SHP77 treated with DMSO at 0.1 percent for 48 hours (cell line): ENCODE data around the gene GPR89A.
"Not testable (repeated sequence)": the region's sequence is repeated elsewhere in the genome, so short reads cannot be mapped to it uniquely, and the experiment has no call there.

Experiments
- DNase-seq: peaks from one replicate; lab custom pipeline; 2025; lab: John Stamatoyannopoulos, UW

Gene GPR89A

GRCh38 chr1:145717833-145718232, 110.0 kb downstream of the GPR89A start:
- DNase-seq, result no peak

- DNase-seq, result not testable (repeated sequence)
Measured at GRCh38 chr1:145718465-145718864, 110.7 kb downstream of the GPR89A start.

GRCh38 chr1:145719230-145720079, 111.7 kb downstream of the GPR89A start, which contains the start of gene CD160:
CD160 (plus strand) TSS chr1:145719499; CDS start chr1:145728328, 8,829 bp downstream.
- no peak for DNase-seq
